ENCODE measurements around the gene MRPS34.
A peak's percentile ranks its signal among the peaks of the same experiment; 100 is the strongest.

MRPS34 gene

GRCh38 chr16:1771188-1771863 lies 1.6 kb downstream of the MRPS34 start, which contains the start of gene NME3:
TSS of gene NME3 (minus strand) at chr16:1771543. CDS start at chr16:1771534, 9 bp downstream.
- no peaks in the 10 kb centered on the region for H3K9me3 ChIP-seq (ENCODE audit: low read length)
- H3K4me1 ChIP-seq (ENCODE audit: insufficient read depth, low read length) = peaks cover 29% of the 10 kb centered on the region
- H3K36me3 ChIP-seq (ENCODE audit: insufficient read depth, low read length) = peaks cover 26% of the 10 kb centered on the region

GRCh38 chr16:1770328-1771187 lies 2.4 kb downstream of the MRPS34 start:
- H3K4me1 ChIP-seq (ENCODE audit: insufficient read depth, low read length) = peaks cover 29% of the 10 kb centered on the region
- no peaks in the 10 kb centered on the region for H3K9me3 ChIP-seq (ENCODE audit: low read length)
- no peak overlapping the region for H3K9ac ChIP-seq (ENCODE audit: low read length)
- no peaks in the 10 kb centered on the region for H3K27me3 ChIP-seq (ENCODE audit: control insufficient read depth in 1 of 2, insufficient read depth in 2 of 2, low read length in 2 of 2)
- peak overlapping the region; percentile 66 to 82 for H3K4me3 ChIP-seq (ENCODE audit: low read depth in 1 of 2, low read length in 2 of 2)
- H3K27ac ChIP-seq (ENCODE audit: low read depth, low read length) = peak overlapping the region; percentile 82
- peaks cover 31% of the 10 kb centered on the region for H3K36me3 ChIP-seq (ENCODE audit: insufficient read depth, low read length)

More at GRCh38 chr16:1771188-1771863, 1.6 kb downstream of the MRPS34 start, which contains the start of gene NME3:
- peak within 1 kb of the TSS; percentile 82 for H3K27ac ChIP-seq (ENCODE audit: low read depth, low read length)
- peak within 1 kb of the TSS; percentile 33 for H3K9ac ChIP-seq (ENCODE audit: low read length)
- peak within 1 kb of the TSS; percentile 83 to 92 for H3K4me3 ChIP-seq (ENCODE audit: low read depth in 1 of 2, low read length in 2 of 2)
- no peaks in the 10 kb centered on the region for H3K27me3 ChIP-seq (ENCODE audit: control insufficient read depth in 1 of 2, insufficient read depth in 2 of 2, low read length in 2 of 2)

GRCh38 chr16:1769402-1770300 lies 3.3 kb downstream of the MRPS34 start:
- peak overlapping the region in 1 of 2 donors; percentile 66 for H3K4me3 ChIP-seq (ENCODE audit: low read depth in 1 of 2, low read length in 2 of 2)

GRCh38 chr16:1768767-1769401 lies 4.0 kb downstream of the MRPS34 start:
- Histone ChIP-seq H3K27ac (ENCODE audit: low read depth, low read length) (no peak overlapping the region), H3K9ac (ENCODE audit: low read length) (no peak overlapping the region), H3K4me3 (ENCODE audit: low read depth in 1 of 2, low read length in 2 of 2) (no peak overlapping the region), H3K36me3 (ENCODE audit: insufficient read depth, low read length) (peaks cover 39% of the 10 kb centered on the region), H3K27me3 (ENCODE audit: control insufficient read depth in 1 of 2, insufficient read depth in 2 of 2, low read length in 2 of 2) (no peaks in the 10 kb centered on the region), H3K9me3 (ENCODE audit: low read length) (no peaks in the 10 kb centered on the region), H3K4me1 (ENCODE audit: insufficient read depth, low read length) (peaks cover 18% of the 10 kb centered on the region)

More at GRCh38 chr16:1769402-1770300, 3.3 kb downstream of the MRPS34 start:
- Histone ChIP-seq H3K9ac (ENCODE audit: low read length) (no peak overlapping the region), H3K9me3 (ENCODE audit: low read length) (no peaks in the 10 kb centered on the region), H3K36me3 (ENCODE audit: insufficient read depth, low read length) (peaks cover 33% of the 10 kb centered on the region), H3K27ac (ENCODE audit: low read depth, low read length) (peak overlapping the region; percentile 82), H3K4me1 (ENCODE audit: insufficient read depth, low read length) (peaks cover 25% of the 10 kb centered on the region), H3K27me3 (ENCODE audit: control insufficient read depth in 1 of 2, insufficient read depth in 2 of 2, low read length in 2 of 2) (no peaks in the 10 kb centered on the region)

- Histone ChIP-seq H3K9me3 (ENCODE audit: low read length) (no peaks in the 10 kb centered on the region), H3K4me1 (ENCODE audit: insufficient read depth, low read length) (peaks cover 16% of the 10 kb centered on the region), H3K9ac (ENCODE audit: low read length) (no peak overlapping the region), H3K27me3 (ENCODE audit: control insufficient read depth in 1 of 2, insufficient read depth in 2 of 2, low read length in 2 of 2) (no peaks in the 10 kb centered on the region), H3K4me3 (ENCODE audit: low read depth in 1 of 2, low read length in 2 of 2) (no peak overlapping the region), H3K36me3 (ENCODE audit: insufficient read depth, low read length) (peaks cover 39% of the 10 kb centered on the region), H3K27ac (ENCODE audit: low read depth, low read length) (no peak overlapping the region)
Measured at GRCh38 chr16:1768061-1768766, 4.7 kb downstream of the MRPS34 start.

- H3K4me3 ChIP-seq (ENCODE audit: low read depth in 1 of 2, low read length in 2 of 2) = no peak overlapping the region
- H3K4me1 ChIP-seq (ENCODE audit: insufficient read depth, low read length) = peaks cover 16% of the 10 kb centered on the region
- peaks cover 45% of the 10 kb centered on the region for H3K36me3 ChIP-seq (ENCODE audit: insufficient read depth, low read length)
- no peaks in the 10 kb centered on the region for H3K9me3 ChIP-seq (ENCODE audit: low read length)
- no peak overlapping the region for H3K27ac ChIP-seq (ENCODE audit: low read depth, low read length)
- H3K9ac ChIP-seq (ENCODE audit: low read length) = no peak overlapping the region
- no peaks in the 10 kb centered on the region for H3K27me3 ChIP-seq (ENCODE audit: control insufficient read depth in 1 of 2, insufficient read depth in 2 of 2, low read length in 2 of 2)
Measured at GRCh38 chr16:1767116-1767994, 5.6 kb downstream of the MRPS34 start.

GRCh38 chr16:1766701-1767100 lies 6.2 kb downstream of the MRPS34 start:
- Histone ChIP-seq H3K4me3 (ENCODE audit: low read depth in 1 of 2, low read length in 2 of 2) (no peak overlapping the region), H3K27ac (ENCODE audit: low read depth, low read length) (no peak overlapping the region), H3K9me3 (ENCODE audit: low read length) (no peaks in the 10 kb centered on the region), H3K9ac (ENCODE audit: low read length) (no peak overlapping the region), H3K36me3 (ENCODE audit: insufficient read depth, low read length) (peaks cover 52% of the 10 kb centered on the region), H3K4me1 (ENCODE audit: insufficient read depth, low read length) (peaks cover 11% of the 10 kb centered on the region), H3K27me3 (ENCODE audit: control insufficient read depth in 1 of 2, insufficient read depth in 2 of 2, low read length in 2 of 2) (no peaks in the 10 kb centered on the region)

- peaks cover 11% of the 10 kb centered on the region for H3K4me1 ChIP-seq (ENCODE audit: insufficient read depth, low read length)
- H3K9ac ChIP-seq (ENCODE audit: low read length) = no peak overlapping the region
- H3K4me3 ChIP-seq (ENCODE audit: low read depth in 1 of 2, low read length in 2 of 2) = no peak overlapping the region
- H3K27me3 ChIP-seq (ENCODE audit: control insufficient read depth in 1 of 2, insufficient read depth in 2 of 2, low read length in 2 of 2) = no peaks in the 10 kb centered on the region
- no peak overlapping the region for H3K27ac ChIP-seq (ENCODE audit: low read depth, low read length)
- H3K9me3 ChIP-seq (ENCODE audit: low read length) = no peaks in the 10 kb centered on the region
- peaks cover 53% of the 10 kb centered on the region for H3K36me3 ChIP-seq (ENCODE audit: insufficient read depth, low read length)
Measured at GRCh38 chr16:1766231-1766630, 6.7 kb downstream of the MRPS34 start.

GRCh38 chr16:1765826-1766225 lies 7.1 kb downstream of the MRPS34 start:
- Histone ChIP-seq H3K9me3 (ENCODE audit: low read length) (no peaks in the 10 kb centered on the region), H3K4me3 (ENCODE audit: low read depth in 1 of 2, low read length in 2 of 2) (no peak overlapping the region), H3K36me3 (ENCODE audit: insufficient read depth, low read length) (peaks cover 58% of the 10 kb centered on the region), H3K9ac (ENCODE audit: low read length) (no peak overlapping the region), H3K27me3 (ENCODE audit: control insufficient read depth in 1 of 2, insufficient read depth in 2 of 2, low read length in 2 of 2) (no peaks in the 10 kb centered on the region), H3K4me1 (ENCODE audit: insufficient read depth, low read length) (peaks cover 11% of the 10 kb centered on the region), H3K27ac (ENCODE audit: low read depth, low read length) (no peak overlapping the region)
